Activated naive CD4-positive, alpha-beta T cell treated with anti-CD3 and anti-CD28 coated beads for 36 hours (primary cell): ENCODE measurements around the gene GORAB. TPM values are rescaled to one million over a fixed set of nuclear protein-coding genes. Genes with fewer than 3 reads are reported as not detected.

ENCODE experiments used
- CTCF ChIA-PET: fragments of 350-600 bp; sonication (Branson Sonifier 250); formaldehyde crosslinking; loops from one replicate; lab custom pipeline; 2021; ENCODE audit warnings: antibody characterized with exemption; lab: Charles Lee
- DNase-seq: peaks from one replicate; pipeline ENCODE4 v3.0.0-alpha.2; 2020
- H3K27ac Mint-ChIP-seq: one replicate; pipeline ENCODE4 v1.8.0; 2021; ENCODE audit warnings: mild to moderate bottlenecking, mixed read lengths
- H3K27me3 Mint-ChIP-seq: one replicate; pipeline ENCODE4 v1.8.0; 2021; ENCODE audit warnings: low read depth, mixed read lengths
- H3K36me3 Mint-ChIP-seq: one replicate; pipeline ENCODE4 v1.8.0; 2021; ENCODE audit warnings: low read depth, mixed read lengths
- H3K4me1 Mint-ChIP-seq: one replicate; pipeline ENCODE4 v1.8.0; 2021; ENCODE audit warnings: low read depth, mixed read lengths
- H3K4me3 Mint-ChIP-seq: one replicate; pipeline ENCODE4 v1.8.0; 2021; ENCODE audit warnings: mild to moderate bottlenecking, moderate library complexity, mixed read lengths
- H3K9me3 Mint-ChIP-seq: one replicate; pipeline ENCODE4 v1.8.0; 2021; ENCODE audit warnings: mixed read lengths
- intact Hi-C: fragments of 100-400 bp; cut with micrococcal nuclease; formaldehyde crosslinking; loops from one replicate; pipeline ENCODE4 v1.15.1; 2023
- total RNA-seq, 2 experiments: library from RNA; stranded (reverse); gene quantifications; one replicate each; pipeline ENCODE4 v1.2.3, GENCODE V29; 2021

Gene GORAB, protein sequence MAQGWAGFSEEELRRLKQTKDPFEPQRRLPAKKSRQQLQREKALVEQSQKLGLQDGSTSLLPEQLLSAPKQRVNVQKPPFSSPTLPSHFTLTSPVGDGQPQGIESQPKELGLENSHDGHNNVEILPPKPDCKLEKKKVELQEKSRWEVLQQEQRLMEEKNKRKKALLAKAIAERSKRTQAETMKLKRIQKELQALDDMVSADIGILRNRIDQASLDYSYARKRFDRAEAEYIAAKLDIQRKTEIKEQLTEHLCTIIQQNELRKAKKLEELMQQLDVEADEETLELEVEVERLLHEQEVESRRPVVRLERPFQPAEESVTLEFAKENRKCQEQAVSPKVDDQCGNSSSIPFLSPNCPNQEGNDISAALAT
- total RNA-seq: 1 to 10 TPM; 9.5 TPM

DNA sequence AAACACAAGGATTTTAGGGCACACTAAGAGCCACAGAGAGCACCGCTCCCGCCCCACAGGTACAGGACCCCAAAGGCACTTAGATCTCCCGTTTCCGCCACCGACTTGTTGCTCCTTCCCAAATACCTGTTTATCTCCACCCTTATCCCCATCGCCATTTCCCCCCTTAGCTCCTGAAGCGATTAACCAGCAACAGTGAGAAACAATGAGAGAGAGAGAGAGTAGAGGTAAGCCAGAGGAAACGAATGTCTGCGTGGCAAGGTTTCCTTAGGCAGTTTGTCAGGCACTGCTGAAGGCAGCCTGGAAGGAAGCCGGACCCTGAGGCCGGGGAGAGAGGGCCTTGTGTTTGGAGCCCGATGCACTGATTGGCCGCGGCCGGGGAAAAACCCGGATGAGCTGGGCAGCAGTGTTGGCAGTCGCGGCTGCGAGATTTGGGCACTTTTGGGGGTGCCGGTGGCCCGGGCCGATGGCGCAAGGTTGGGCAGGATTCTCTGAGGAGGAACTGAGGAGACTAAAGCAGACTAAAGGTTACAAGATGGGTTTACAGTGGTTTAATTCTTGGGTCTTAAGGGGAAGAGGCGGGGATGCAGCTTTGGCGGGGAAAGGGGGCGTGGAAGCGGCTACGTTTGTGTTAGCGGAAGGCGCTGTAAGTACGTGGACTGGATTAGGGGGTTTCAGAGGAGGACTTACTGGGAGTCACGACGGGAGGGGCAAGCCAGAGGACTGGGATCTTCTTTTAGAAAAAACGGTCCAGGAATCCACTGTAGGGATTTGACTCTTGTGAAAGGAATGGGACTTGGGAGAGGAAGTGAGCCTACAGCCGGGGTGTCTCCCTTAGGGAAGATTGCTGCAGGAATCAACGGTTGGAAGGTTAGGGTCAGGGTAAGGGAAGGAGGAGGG, at the start of gene GORAB:
Gene GORAB, plus strand, starts transcription at position 409 of the 900 bp plus-strand sequence. Its CDS starts 58 bp downstream, at position 467.
- Mint-ChIP-seq H3K27ac (no peak within 1 kb of the TSS), H3K9me3 (no peaks in the 10 kb centered on the region), H3K4me1 (peaks cover 13% of the 10 kb centered on the region), H3K36me3 (peaks cover 3% of the 10 kb centered on the region), H3K4me3 (no peak within 1 kb of the TSS), H3K27me3 (no peaks in the 10 kb centered on the region)
- CTCF ChIA-PET: no interaction called here
- peak; percentile 93 for DNase-seq
- intact Hi-C loops: loop anchor here (1.0 to 10.0 kb wide), 10 partner anchors 31 to 1210 kb away; partner anchors contain the start of genes BLZF1, F5, FMO4 and KIFAP3

DNA sequence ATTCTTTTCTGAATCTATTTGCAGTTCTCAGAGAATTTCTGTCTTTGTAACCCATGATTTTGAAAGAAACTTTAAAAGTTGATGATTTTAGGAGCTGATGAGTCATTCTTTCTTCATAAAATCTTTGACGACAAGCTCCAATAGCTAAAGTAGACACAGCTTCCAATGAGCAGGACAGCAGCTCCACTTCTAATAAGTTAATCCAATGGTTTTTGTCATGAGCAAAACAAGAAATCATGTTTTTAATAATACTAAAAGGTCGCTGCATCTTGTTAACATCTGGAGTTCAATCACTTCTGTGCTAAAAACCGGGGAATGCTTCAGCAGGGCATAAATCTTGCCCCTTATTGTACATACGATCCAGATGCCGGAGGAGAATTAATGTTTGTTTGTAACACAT, 48.9 kb upstream of the GORAB start:
- H3K27me3 Mint-ChIP-seq: peaks cover 18% of the 10 kb centered on the region
- DNase-seq: no peak
- CTCF ChIA-PET: no interaction called here
- no peaks in the 10 kb centered on the region for H3K36me3 Mint-ChIP-seq
- no peaks in the 10 kb centered on the region for H3K9me3 Mint-ChIP-seq
- H3K4me3 Mint-ChIP-seq: no peak overlapping the region
- H3K4me1 Mint-ChIP-seq: no peaks in the 10 kb centered on the region
- intact Hi-C loops: no loop called here
- H3K27ac Mint-ChIP-seq: no peak overlapping the region

DNA sequence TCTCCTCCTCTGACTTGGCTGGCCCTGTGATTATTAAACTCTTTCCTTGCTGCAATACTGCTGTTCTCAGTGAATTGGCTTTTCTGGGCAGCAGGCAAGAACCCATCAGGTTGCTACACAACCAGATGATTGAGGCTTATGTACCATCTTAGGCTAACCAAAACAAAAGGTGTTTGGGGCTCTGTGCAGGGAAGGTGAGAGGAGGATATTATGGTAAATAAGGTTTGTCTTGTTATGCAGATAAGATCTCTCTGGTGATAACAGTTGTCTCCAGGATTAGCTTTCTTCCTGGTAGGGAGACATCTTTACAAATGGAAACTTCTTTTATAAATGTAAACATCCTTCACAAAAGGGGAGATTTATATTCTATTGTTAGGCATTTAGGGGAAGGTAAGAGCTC, 44.5 kb upstream of the GORAB start:
- H3K4me3 Mint-ChIP-seq: no peak overlapping the region
- peaks cover 22% of the 10 kb centered on the region for H3K27me3 Mint-ChIP-seq
- no peak for DNase-seq
- CTCF ChIA-PET: no interaction called here
- no peaks in the 10 kb centered on the region for H3K9me3 Mint-ChIP-seq
- intact Hi-C loops: no loop called here
- H3K36me3 Mint-ChIP-seq: no peaks in the 10 kb centered on the region
- H3K27ac Mint-ChIP-seq: no peak overlapping the region
- no peaks in the 10 kb centered on the region for H3K4me1 Mint-ChIP-seq

- intact Hi-C loops: no loop called here
- Mint-ChIP-seq H3K4me1 (peaks cover 9% of the 10 kb centered on the region), H3K9me3 (no peaks in the 10 kb centered on the region), H3K4me3 (no peak overlapping the region), H3K27me3 (peaks cover 16% of the 10 kb centered on the region), H3K27ac (no peak overlapping the region), H3K36me3 (no peaks in the 10 kb centered on the region)
- DNase-seq: no peak
- CTCF ChIA-PET: interaction anchor here (0.6 kb wide), 1 partner anchor 155 kb away, joined by 4 read pairs; no protein-coding TSS in a partner anchor
These were observed 40.7 kb upstream of the GORAB start for GRCh38 chr1:170491291-170491690.

DNA sequence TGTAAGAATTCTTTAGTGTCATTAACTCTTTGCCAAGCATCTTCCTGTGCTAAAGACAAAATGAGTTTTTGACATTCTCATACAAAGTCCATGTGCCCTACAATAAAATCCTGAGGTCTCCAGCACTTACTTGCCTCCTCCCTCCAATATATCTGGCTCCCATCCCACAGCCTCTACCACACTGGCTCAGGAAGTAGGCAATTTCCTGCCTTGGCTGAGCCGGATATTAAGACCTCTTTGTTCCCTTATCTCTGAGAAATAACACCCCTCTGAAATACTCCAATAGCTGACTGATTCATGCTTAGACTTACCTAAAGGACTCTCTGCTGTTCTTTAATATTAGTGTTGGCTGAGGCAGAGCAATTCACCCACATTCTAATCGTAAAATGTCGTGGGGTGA, 37.6 kb upstream of the GORAB start:
- Mint-ChIP-seq H3K9me3 (no peaks in the 10 kb centered on the region), H3K27me3 (peaks cover 20% of the 10 kb centered on the region), H3K27ac (no peak overlapping the region), H3K36me3 (no peaks in the 10 kb centered on the region), H3K4me1 (peaks cover 9% of the 10 kb centered on the region), H3K4me3 (no peak overlapping the region)
- CTCF ChIA-PET: no interaction called here
- no peak for DNase-seq
- intact Hi-C loops: no loop called here

DNA sequence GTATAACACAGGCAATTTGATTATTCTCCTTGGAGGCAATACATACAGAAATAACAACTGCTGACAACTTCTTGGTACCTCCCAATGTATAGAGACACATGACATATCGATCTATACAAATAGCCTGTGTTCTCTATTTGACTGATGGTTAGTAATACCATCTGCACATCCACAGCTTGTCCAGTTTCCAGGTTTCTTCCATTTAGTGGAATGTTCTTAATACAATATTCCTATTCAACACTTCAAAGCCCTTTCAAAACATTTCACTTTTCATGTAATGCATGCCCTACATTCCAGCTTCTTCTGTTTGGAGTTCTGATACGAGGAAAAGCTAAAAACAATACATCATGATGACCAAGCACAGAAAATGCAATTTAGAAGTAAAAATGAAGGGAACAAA, 37.0 kb upstream of the GORAB start:
- CTCF ChIA-PET: no interaction called here
- Mint-ChIP-seq H3K27ac (no peak overlapping the region), H3K27me3 (peaks cover 15% of the 10 kb centered on the region), H3K4me1 (peaks cover 9% of the 10 kb centered on the region), H3K36me3 (no peaks in the 10 kb centered on the region), H3K4me3 (no peak overlapping the region), H3K9me3 (no peaks in the 10 kb centered on the region)
- DNase-seq: no peak
- intact Hi-C loops: no loop called here

DNA sequence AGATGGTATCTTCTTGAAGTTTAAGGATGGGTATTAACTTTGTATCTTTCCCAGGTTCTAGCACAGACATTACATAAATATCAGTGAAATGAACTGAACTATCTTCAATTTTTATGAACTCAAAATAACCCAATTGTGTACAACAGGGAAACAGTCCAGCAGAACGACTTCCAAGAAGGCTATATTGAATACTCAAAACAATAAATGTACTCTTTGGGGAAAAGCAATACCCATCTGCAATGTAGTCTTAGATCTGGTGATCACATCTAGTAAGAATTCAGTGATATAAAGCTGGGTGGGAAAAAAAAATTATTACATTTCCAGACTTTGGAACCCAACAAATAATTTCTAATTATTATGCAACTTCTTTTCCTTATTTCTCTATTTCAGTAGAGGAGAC, 33.1 kb upstream of the GORAB start:
- CTCF ChIA-PET: no interaction called here
- peaks cover 7% of the 10 kb centered on the region for H3K4me1 Mint-ChIP-seq
- no peak overlapping the region for H3K4me3 Mint-ChIP-seq
- peaks cover 18% of the 10 kb centered on the region for H3K27me3 Mint-ChIP-seq
- H3K36me3 Mint-ChIP-seq: no peaks in the 10 kb centered on the region
- no peaks in the 10 kb centered on the region for H3K9me3 Mint-ChIP-seq
- no peak overlapping the region for H3K27ac Mint-ChIP-seq
- DNase-seq: no peak
- intact Hi-C loops: no loop called here

DNA sequence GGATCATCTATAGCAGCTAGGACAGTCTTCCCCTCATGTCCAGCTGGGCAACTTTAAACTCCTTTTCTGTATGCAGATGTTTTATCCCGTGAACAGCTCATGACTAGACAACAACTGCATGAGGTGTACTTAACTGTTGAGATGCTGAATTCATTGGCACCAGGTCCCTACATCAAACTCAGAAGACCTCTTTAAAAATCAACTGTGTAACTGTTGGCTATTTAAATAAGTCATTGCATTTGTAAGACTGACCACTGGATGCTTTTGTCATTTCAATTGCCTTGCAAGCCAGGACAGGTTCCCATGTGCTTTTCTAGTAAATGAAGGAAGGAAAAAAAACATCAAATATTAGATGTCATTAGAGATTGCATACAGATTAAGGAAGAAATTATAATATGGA, 28.3 kb upstream of the GORAB start:
- no peaks in the 10 kb centered on the region for H3K36me3 Mint-ChIP-seq
- intact Hi-C loops: no loop called here
- H3K4me1 Mint-ChIP-seq: no peaks in the 10 kb centered on the region
- no peak overlapping the region for H3K27ac Mint-ChIP-seq
- CTCF ChIA-PET: no interaction called here
- no peak overlapping the region for H3K4me3 Mint-ChIP-seq
- H3K27me3 Mint-ChIP-seq: peaks cover 27% of the 10 kb centered on the region
- H3K9me3 Mint-ChIP-seq: no peaks in the 10 kb centered on the region
- no peak for DNase-seq

GRCh38 chr1:170510163-170510562, 21.8 kb upstream of the GORAB start:
- no peak for DNase-seq
- intact Hi-C loops: no loop called here
- CTCF ChIA-PET: no interaction called here
- Mint-ChIP-seq H3K4me3 (no peak overlapping the region), H3K27me3 (peaks cover 19% of the 10 kb centered on the region), H3K4me1 (no peaks in the 10 kb centered on the region), H3K27ac (no peak overlapping the region), H3K36me3 (no peaks in the 10 kb centered on the region), H3K9me3 (no peaks in the 10 kb centered on the region)

- Mint-ChIP-seq H3K9me3 (no peaks in the 10 kb centered on the region), H3K36me3 (no peaks in the 10 kb centered on the region), H3K27me3 (peaks cover 15% of the 10 kb centered on the region), H3K4me3 (no peak overlapping the region), H3K4me1 (no peaks in the 10 kb centered on the region), H3K27ac (no peak overlapping the region)
- CTCF ChIA-PET: no interaction called here
- DNase-seq: no peak
- intact Hi-C loops: no loop called here
These were observed 20.9 kb upstream of the GORAB start for GRCh38 chr1:170511038-170511437.

GRCh38 chr1:170513138-170513537, 18.8 kb upstream of the GORAB start:
- Mint-ChIP-seq H3K9me3 (no peaks in the 10 kb centered on the region), H3K4me1 (no peaks in the 10 kb centered on the region), H3K27me3 (peaks cover 3% of the 10 kb centered on the region), H3K4me3 (no peak overlapping the region), H3K27ac (no peak overlapping the region), H3K36me3 (no peaks in the 10 kb centered on the region)
- CTCF ChIA-PET: no interaction called here
- intact Hi-C loops: no loop called here
- no peak for DNase-seq

DNA sequence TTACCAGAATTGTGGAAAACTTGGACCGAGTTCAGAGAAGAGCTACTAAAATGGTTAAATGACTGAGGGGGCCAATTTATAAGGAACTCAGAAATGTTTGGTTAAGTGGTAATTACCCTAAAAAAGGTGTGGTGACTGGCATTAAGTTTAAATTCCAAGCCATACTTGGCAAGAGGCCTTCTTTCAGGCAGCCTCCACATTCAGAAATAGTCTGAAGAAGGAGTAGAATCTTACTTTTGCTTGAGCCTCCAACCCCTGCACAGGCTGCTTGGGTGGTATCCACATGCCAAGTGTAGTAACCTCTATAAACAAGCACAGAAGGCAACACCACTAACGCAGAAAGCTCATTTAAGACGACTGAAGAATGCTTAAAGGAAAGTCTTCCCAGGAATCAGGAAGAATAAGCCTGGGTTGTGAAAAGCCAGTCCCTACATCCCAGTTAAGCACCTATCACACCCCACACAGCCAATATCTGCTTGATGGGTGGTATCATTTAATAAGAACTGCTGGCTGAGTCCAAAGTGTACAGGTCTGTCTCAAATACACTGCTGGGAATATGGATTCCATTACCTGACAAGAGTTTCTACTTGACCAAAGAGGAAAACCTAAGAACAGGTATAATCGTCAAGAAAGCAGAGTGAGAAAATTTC, 13.7 kb upstream of the GORAB start:
- Mint-ChIP-seq H3K9me3 (no peaks in the 10 kb centered on the region), H3K4me1 (no peaks in the 10 kb centered on the region), H3K4me3 (no peak overlapping the region), H3K27me3 (peaks cover 22% of the 10 kb centered on the region), H3K36me3 (no peaks in the 10 kb centered on the region), H3K27ac (no peak overlapping the region)
- CTCF ChIA-PET: no interaction called here
- no peak for DNase-seq
- intact Hi-C loops: no loop called here
